Hematopoietic multipotent progenitor cell treated with erythropoietin and hydrocortisone succinate and interleukin-3 and kit ligand, for 4 days (in vitro differentiated cells): ENCODE measurements around the gene TBXAS1.
"Not testable (repeated sequence)": the region's sequence is repeated elsewhere in the genome, so short reads cannot be mapped to it uniquely, and the experiment has no call there.

Experiments used
- DNase-seq: peaks from one replicate; pipeline ENCODE4 v3.0.0-alpha.2; 2015

The TBXAS1 gene

GRCh38 chr7:139827042-139827441, 2.0 kb upstream of the TBXAS1 start:
- peak; percentile 34 for DNase-seq

GRCh38 chr7:139828446-139828845, 618 bp upstream of the TBXAS1 start:
- no peak for DNase-seq

- peak; percentile 45 for DNase-seq
Measured at GRCh38 chr7:139829775-139830117, 682 bp downstream of the TBXAS1 start.

GRCh38 chr7:139830292-139830691, 1.2 kb downstream of the TBXAS1 start:
- DNase-seq, result peak; percentile 37

GRCh38 chr7:139830782-139831501, 1.9 kb downstream of the TBXAS1 start:
- peak; percentile 40 for DNase-seq

GRCh38 chr7:139835848-139836247, 6.8 kb downstream of the TBXAS1 start:
- DNase-seq, result not testable (repeated sequence)

- DNase-seq, result not testable (repeated sequence)
Measured at GRCh38 chr7:139837291-139837690, 8.2 kb downstream of the TBXAS1 start.

- no peak for DNase-seq
Measured at GRCh38 chr7:139838276-139838675, 9.2 kb downstream of the TBXAS1 start.

- no peak for DNase-seq
Measured at GRCh38 chr7:139838876-139839275, 9.8 kb downstream of the TBXAS1 start.

GRCh38 chr7:139840776-139841175, 11.7 kb downstream of the TBXAS1 start:
- DNase-seq, result no peak

GRCh38 chr7:139842401-139843210, 13.5 kb downstream of the TBXAS1 start:
- no peak for DNase-seq

GRCh38 chr7:139843211-139843537, 14.1 kb downstream of the TBXAS1 start:
- DNase-seq, result not testable (repeated sequence)

- DNase-seq, result no peak
Measured at GRCh38 chr7:139844779-139845442, 15.8 kb downstream of the TBXAS1 start.

- no peak for DNase-seq
Measured at GRCh38 chr7:139845443-139845805, 16.4 kb downstream of the TBXAS1 start.

GRCh38 chr7:139846297-139846696, 17.2 kb downstream of the TBXAS1 start:
- no peak for DNase-seq

- DNase-seq, result no peak
Measured at GRCh38 chr7:139848274-139848673, 19.2 kb downstream of the TBXAS1 start.

GRCh38 chr7:139850906-139851305, 21.8 kb downstream of the TBXAS1 start:
- DNase-seq, result no peak

GRCh38 chr7:139851770-139852481, 22.9 kb downstream of the TBXAS1 start:
- no peak for DNase-seq

GRCh38 chr7:139852482-139852845, 23.4 kb downstream of the TBXAS1 start:
- DNase-seq, result no peak

- DNase-seq, result peak; percentile 20
Measured at GRCh38 chr7:139853506-139854123, 24.6 kb downstream of the TBXAS1 start.

GRCh38 chr7:139854124-139854511, 25.1 kb downstream of the TBXAS1 start:
- DNase-seq, result peak; percentile 28

GRCh38 chr7:139854803-139855497, 25.9 kb downstream of the TBXAS1 start:
- DNase-seq, result no peak
